Cardiac fibroblast (primary cell): ENCODE data around the gene PLCB4.

Experiments used
- DNase-seq, 2 donors: peaks; one replicate each; pipeline versions ENCODE4 v3.0.0 to v3.0.0-alpha.2; 2010; ENCODE audit warnings: low read depth in 2 of 2
- H3K4me3 ChIP-seq, 2 donors: replicated peaks in 1 of 2; 1 replicate in 1 of 2; 2 replicates in 1 of 2; pipeline ENCODE4 v1.5.1; 2011; ENCODE audit warnings: low read depth in 2 of 2, low read length in 2 of 2, mild to moderate bottlenecking in 2 of 2, moderate library complexity in 1 of 2
- CTCF ChIP-seq: IDR thresholded peaks from one replicate; pipeline ENCODE4 v1.5.1; 2011; ENCODE audit warnings: low read depth, mild to moderate bottlenecking, low read length, inconsistent platforms

The PLCB4 gene

GRCh38 chr20:9081423-9081966 is 12.6 kb downstream of the PLCB4 start:
- H3K4me3 ChIP-seq = no peak overlapping the region
- no peak for DNase-seq
- no peak for TF ChIP-seq CTCF

GRCh38 chr20:9082741-9083140 is 13.9 kb downstream of the PLCB4 start:
- DNase-seq = no peak
- no peak overlapping the region for H3K4me3 ChIP-seq
- TF ChIP-seq CTCF = no peak

- H3K4me3 ChIP-seq = no peak overlapping the region
- DNase-seq = no peak
- no peak for TF ChIP-seq CTCF
Measured at GRCh38 chr20:9087531-9088217, 18.8 kb downstream of the PLCB4 start.

- TF ChIP-seq CTCF = no peak
- H3K4me3 ChIP-seq = no peak overlapping the region
Measured at GRCh38 chr20:9088556-9088955, 19.7 kb downstream of the PLCB4 start.

GRCh38 chr20:9092113-9092512 is 23.2 kb downstream of the PLCB4 start:
- TF ChIP-seq CTCF = no peak

More at GRCh38 chr20:9088556-9088955, 19.7 kb downstream of the PLCB4 start:
- no peak for DNase-seq

GRCh38 chr20:9092655-9093054 is 23.8 kb downstream of the PLCB4 start:
- no peak for TF ChIP-seq CTCF
- H3K4me3 ChIP-seq = no peak overlapping the region
- no peak for DNase-seq

More at GRCh38 chr20:9092113-9092512, 23.2 kb downstream of the PLCB4 start:
- no peak overlapping the region for H3K4me3 ChIP-seq
- no peak for DNase-seq
